ENCODE measurements around the gene APBA3.
"Not testable (repeated sequence)": the region's sequence is repeated elsewhere in the genome, so short reads cannot be mapped to it uniquely, and the experiment has no call there.

APBA3 gene

GRCh38 chr19:3769494-3769893 lies 8.0 kb upstream of the APBA3 start:
- H2AFZ ChIP-seq (ENCODE audit: low read length, unreplicated experiment): no peak overlapping the region
- H3K27ac ChIP-seq (ENCODE audit: low read depth, low read length): no peak overlapping the region
- no peaks in the 10 kb centered on the region for H3K4me1 ChIP-seq (ENCODE audit: control insufficient read depth, insufficient read depth, low read length, unreplicated experiment)
- H3K27me3 ChIP-seq (ENCODE audit: insufficient read depth, low read length): no peaks in the 10 kb centered on the region
- H3K36me3 ChIP-seq (ENCODE audit: insufficient read depth, low read length): no peaks in the 10 kb centered on the region
- no peaks in the 10 kb centered on the region for H3K79me2 ChIP-seq (ENCODE audit: control insufficient read depth, insufficient read depth, low read length, unreplicated experiment)
- H3K4me3 ChIP-seq (ENCODE audit: low read depth, low read length): no peak overlapping the region

GRCh38 chr19:3768748-3769099 lies 7.2 kb upstream of the APBA3 start:
- no peaks in the 10 kb centered on the region for H3K79me2 ChIP-seq (ENCODE audit: control insufficient read depth, insufficient read depth, low read length, unreplicated experiment)
- no peaks in the 10 kb centered on the region for H3K4me1 ChIP-seq (ENCODE audit: control insufficient read depth, insufficient read depth, low read length, unreplicated experiment)
- no peaks in the 10 kb centered on the region for H3K36me3 ChIP-seq (ENCODE audit: insufficient read depth, low read length)
- no peak overlapping the region for H2AFZ ChIP-seq (ENCODE audit: low read length, unreplicated experiment)
- H3K4me3 ChIP-seq (ENCODE audit: low read depth, low read length): no peak overlapping the region
- no peaks in the 10 kb centered on the region for H3K27me3 ChIP-seq (ENCODE audit: insufficient read depth, low read length)
- H3K27ac ChIP-seq (ENCODE audit: low read depth, low read length): no peak overlapping the region

- no peaks in the 10 kb centered on the region for H3K27me3 ChIP-seq (ENCODE audit: insufficient read depth, low read length)
- peaks cover 2% of the 10 kb centered on the region for H3K4me1 ChIP-seq (ENCODE audit: control insufficient read depth, insufficient read depth, low read length, unreplicated experiment)
- no peak overlapping the region for H3K27ac ChIP-seq (ENCODE audit: low read depth, low read length)
- no peak overlapping the region for H2AFZ ChIP-seq (ENCODE audit: low read length, unreplicated experiment)
- no peaks in the 10 kb centered on the region for H3K79me2 ChIP-seq (ENCODE audit: control insufficient read depth, insufficient read depth, low read length, unreplicated experiment)
- no peaks in the 10 kb centered on the region for H3K36me3 ChIP-seq (ENCODE audit: insufficient read depth, low read length)
- H3K4me3 ChIP-seq (ENCODE audit: low read depth, low read length): no peak overlapping the region
Observed at GRCh38 chr19:3768015-3768747, 6.7 kb upstream of the APBA3 start.

GRCh38 chr19:3767050-3767449 lies 5.6 kb upstream of the APBA3 start:
- no peak overlapping the region for H2AFZ ChIP-seq (ENCODE audit: low read length, unreplicated experiment)
- H3K4me3 ChIP-seq (ENCODE audit: low read depth, low read length): no peak overlapping the region
- peaks cover 2% of the 10 kb centered on the region for H3K4me1 ChIP-seq (ENCODE audit: control insufficient read depth, insufficient read depth, low read length, unreplicated experiment)
- H3K79me2 ChIP-seq (ENCODE audit: control insufficient read depth, insufficient read depth, low read length, unreplicated experiment): no peaks in the 10 kb centered on the region
- no peaks in the 10 kb centered on the region for H3K36me3 ChIP-seq (ENCODE audit: insufficient read depth, low read length)
- H3K27ac ChIP-seq (ENCODE audit: low read depth, low read length): no peak overlapping the region
- no peaks in the 10 kb centered on the region for H3K27me3 ChIP-seq (ENCODE audit: insufficient read depth, low read length)

- Histone ChIP-seq H3K36me3 (ENCODE audit: insufficient read depth, low read length) (no peaks in the 10 kb centered on the region), H2AFZ (ENCODE audit: low read length, unreplicated experiment) (no peak overlapping the region), H3K4me3 (ENCODE audit: low read depth, low read length) (no peak overlapping the region), H3K27me3 (ENCODE audit: insufficient read depth, low read length) (no peaks in the 10 kb centered on the region), H3K79me2 (ENCODE audit: control insufficient read depth, insufficient read depth, low read length, unreplicated experiment) (no peaks in the 10 kb centered on the region), H3K4me1 (ENCODE audit: control insufficient read depth, insufficient read depth, low read length, unreplicated experiment) (peaks cover 2% of the 10 kb centered on the region), H3K27ac (ENCODE audit: low read depth, low read length) (no peak overlapping the region)
Observed at GRCh38 chr19:3766520-3766919, 5.0 kb upstream of the APBA3 start.

GRCh38 chr19:3765757-3766156 lies 4.3 kb upstream of the APBA3 start:
- not testable (repeated sequence) for H3K4me3 ChIP-seq (ENCODE audit: low read depth, low read length); H3K36me3 ChIP-seq (ENCODE audit: insufficient read depth, low read length); H3K27ac ChIP-seq (ENCODE audit: low read depth, low read length)

GRCh38 chr19:3765121-3765520 lies 3.6 kb upstream of the APBA3 start:
- H3K4me1 ChIP-seq (ENCODE audit: control insufficient read depth, insufficient read depth, low read length, unreplicated experiment): peaks cover 2% of the 10 kb centered on the region
- H2AFZ ChIP-seq (ENCODE audit: low read length, unreplicated experiment): no peak overlapping the region
- no peak overlapping the region for H3K27ac ChIP-seq (ENCODE audit: low read depth, low read length)
- H3K27me3 ChIP-seq (ENCODE audit: insufficient read depth, low read length): no peaks in the 10 kb centered on the region
- no peaks in the 10 kb centered on the region for H3K36me3 ChIP-seq (ENCODE audit: insufficient read depth, low read length)
- no peak overlapping the region for H3K4me3 ChIP-seq (ENCODE audit: low read depth, low read length)
- peaks cover 7% of the 10 kb centered on the region for H3K79me2 ChIP-seq (ENCODE audit: control insufficient read depth, insufficient read depth, low read length, unreplicated experiment)

More at GRCh38 chr19:3765757-3766156, 4.3 kb upstream of the APBA3 start:
- not testable (repeated sequence) for H3K79me2 ChIP-seq (ENCODE audit: control insufficient read depth, insufficient read depth, low read length, unreplicated experiment); H2AFZ ChIP-seq (ENCODE audit: low read length, unreplicated experiment); H3K27me3 ChIP-seq (ENCODE audit: insufficient read depth, low read length); H3K4me1 ChIP-seq (ENCODE audit: control insufficient read depth, insufficient read depth, low read length, unreplicated experiment)

- Histone ChIP-seq H3K4me1 (ENCODE audit: control insufficient read depth, insufficient read depth, low read length, unreplicated experiment) (peaks cover 2% of the 10 kb centered on the region), H2AFZ (ENCODE audit: low read length, unreplicated experiment) (peak within 1 kb of the TSS; percentile 69), H3K27me3 (ENCODE audit: insufficient read depth, low read length) (no peaks in the 10 kb centered on the region), H3K79me2 (ENCODE audit: control insufficient read depth, insufficient read depth, low read length, unreplicated experiment) (peaks cover 11% of the 10 kb centered on the region), H3K36me3 (ENCODE audit: insufficient read depth, low read length) (no peaks in the 10 kb centered on the region), H3K4me3 (ENCODE audit: low read depth, low read length) (peak within 1 kb of the TSS; percentile 90), H3K27ac (ENCODE audit: low read depth, low read length) (peak within 1 kb of the TSS; percentile 89)
Observed at GRCh38 chr19:3762501-3763459, 1.3 kb upstream of the APBA3 start, which contains the start of gene MRPL54. Gene MRPL54 (plus strand): TSS chr19:3762682. CDS start chr19:3762701, 19 bp downstream.

GRCh38 chr19:3762130-3762473 lies 610 bp upstream of the APBA3 start:
- Histone ChIP-seq H2AFZ (ENCODE audit: low read length, unreplicated experiment) (peak overlapping the region; percentile 69), H3K4me1 (ENCODE audit: control insufficient read depth, insufficient read depth, low read length, unreplicated experiment) (peaks cover 2% of the 10 kb centered on the region), H3K79me2 (ENCODE audit: control insufficient read depth, insufficient read depth, low read length, unreplicated experiment) (peaks cover 11% of the 10 kb centered on the region), H3K27me3 (ENCODE audit: insufficient read depth, low read length) (no peaks in the 10 kb centered on the region), H3K4me3 (ENCODE audit: low read depth, low read length) (peak overlapping the region; percentile 90), H3K27ac (ENCODE audit: low read depth, low read length) (peak overlapping the region; percentile 89), H3K36me3 (ENCODE audit: insufficient read depth, low read length) (no peaks in the 10 kb centered on the region)

- Histone ChIP-seq H3K79me2 (ENCODE audit: control insufficient read depth, insufficient read depth, low read length, unreplicated experiment) (peaks cover 11% of the 10 kb centered on the region), H3K4me3 (ENCODE audit: low read depth, low read length) (peak overlapping the region; percentile 86), H3K27me3 (ENCODE audit: insufficient read depth, low read length) (no peaks in the 10 kb centered on the region), H3K27ac (ENCODE audit: low read depth, low read length) (0 out of 2 replicates have a peak overlapping the region, but pooled peaks have one; percentile 2), H2AFZ (ENCODE audit: low read length, unreplicated experiment) (peak overlapping the region; percentile 15), H3K4me1 (ENCODE audit: control insufficient read depth, insufficient read depth, low read length, unreplicated experiment) (peaks cover 2% of the 10 kb centered on the region), H3K36me3 (ENCODE audit: insufficient read depth, low read length) (no peaks in the 10 kb centered on the region)
Observed at GRCh38 chr19:3760871-3761361, 576 bp downstream of the APBA3 start.

Measured in ACC112 (cell line).